Measurements from ENCODE around the gene SORCS2. TPM values are rescaled to one million over a fixed set of nuclear protein-coding genes. Genes with fewer than 3 reads are reported as not detected.

SORCS2 gene
- total RNA-seq, 2 donors from 2014 or later = 1.0 to 4.4 TPM

DNA sequence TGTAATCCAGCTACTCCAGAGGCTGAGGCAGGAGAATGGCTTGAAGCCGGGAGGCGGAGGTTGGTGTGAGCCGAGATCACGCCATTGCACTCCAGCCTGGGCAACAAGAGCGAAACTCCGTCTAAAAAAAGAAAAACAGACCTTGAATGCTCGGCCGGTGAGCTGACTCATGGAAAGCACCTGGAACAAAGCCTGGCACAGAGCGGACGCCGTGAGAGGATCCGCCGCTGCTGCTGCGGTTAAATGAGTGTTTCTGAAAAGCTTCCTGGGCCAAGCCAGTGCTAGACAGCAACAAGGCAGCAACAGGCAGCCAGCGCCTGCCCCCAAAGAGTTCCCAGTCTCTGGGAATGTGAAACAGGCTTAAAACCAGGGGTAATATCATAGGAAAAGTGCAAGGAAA is 560.9 kb downstream of the SORCS2 start:
- no peak for DNase-seq (ENCODE audit: low spot score)
- Histone ChIP-seq H3K36me3 (no peaks in the 10 kb centered on the region), H3K4me3 (no peak overlapping the region), H3K9me3 (no peaks in the 10 kb centered on the region), H3K4me1 (replicated peaks) (peaks cover 7% of the 10 kb centered on the region), H3K27me3 (replicated peaks; ENCODE audit: insufficient read depth) (no peaks in the 10 kb centered on the region), H3K27ac (no peak overlapping the region)
- intact Hi-C loops (cut with DNase I) = no loop called here
- TF ChIP-seq CTCF (IDR thresholded peaks at IDR 0.05) (no peak), POLR2AphosphoS5 (IDR thresholded peaks at IDR 0.05) (no peak), POLR2A (IDR thresholded peaks at IDR 0.05) (no peak)
- 80% methylated on average over 15 of the region's 15 CpGs for WGBS

GRCh38 chr4:7753931-7754465 is 561.7 kb downstream of the SORCS2 start:
- intact Hi-C loops (cut with DNase I) = no loop called here
- Histone ChIP-seq H3K9me3 (no peaks in the 10 kb centered on the region), H3K27me3 (replicated peaks; ENCODE audit: insufficient read depth) (no peaks in the 10 kb centered on the region), H3K4me3 (no peak overlapping the region), H3K4me1 (replicated peaks) (peaks cover 7% of the 10 kb centered on the region), H3K27ac (no peak overlapping the region), H3K36me3 (no peaks in the 10 kb centered on the region)
- TF ChIP-seq POLR2A (IDR thresholded peaks at IDR 0.05) = no peak
- no peak for TF ChIP-seq CTCF (IDR thresholded peaks at IDR 0.05)
- no peak for TF ChIP-seq POLR2AphosphoS5 (IDR thresholded peaks at IDR 0.05)
- DNase-seq (ENCODE audit: low spot score) = no peak
- WGBS = 92% methylated on average over 15 of the region's 15 CpGs

GRCh38 chr4:7754565-7755262 is 562.4 kb downstream of the SORCS2 start:
- intact Hi-C loops (cut with DNase I) = no loop called here
- Histone ChIP-seq H3K4me1 (replicated peaks) (peaks cover 7% of the 10 kb centered on the region), H3K4me3 (no peak overlapping the region), H3K36me3 (no peaks in the 10 kb centered on the region), H3K9me3 (no peaks in the 10 kb centered on the region), H3K27ac (no peak overlapping the region), H3K27me3 (replicated peaks; ENCODE audit: insufficient read depth) (no peaks in the 10 kb centered on the region)
- no peak for DNase-seq (ENCODE audit: low spot score)
- TF ChIP-seq POLR2AphosphoS5 (IDR thresholded peaks at IDR 0.05) (no peak), POLR2A (IDR thresholded peaks at IDR 0.05) (no peak), CTCF (IDR thresholded peaks at IDR 0.05) (no peak)
- WGBS = 94% methylated on average over 21 of the region's 21 CpGs

- TF ChIP-seq POLR2AphosphoS5 (IDR thresholded peaks at IDR 0.05) = no peak
- TF ChIP-seq CTCF (IDR thresholded peaks at IDR 0.05) = no peak
- TF ChIP-seq POLR2A (IDR thresholded peaks at IDR 0.05) = no peak
- intact Hi-C loops (cut with DNase I) = no loop called here
Measured at GRCh38 chr4:7755561-7755960, 563.2 kb downstream of the SORCS2 start.

GRCh38 chr4:7756071-7756470 is 563.7 kb downstream of the SORCS2 start:
- Histone ChIP-seq H3K27me3 (replicated peaks; ENCODE audit: insufficient read depth) (no peaks in the 10 kb centered on the region), H3K27ac (no peak overlapping the region), H3K36me3 (no peaks in the 10 kb centered on the region), H3K9me3 (no peaks in the 10 kb centered on the region), H3K4me3 (no peak overlapping the region), H3K4me1 (replicated peaks) (peaks cover 7% of the 10 kb centered on the region)
- no peak for TF ChIP-seq POLR2AphosphoS5 (IDR thresholded peaks at IDR 0.05)
- no peak for TF ChIP-seq CTCF (IDR thresholded peaks at IDR 0.05)
- no peak for TF ChIP-seq POLR2A (IDR thresholded peaks at IDR 0.05)
- 97% methylated on average over 9 of the region's 14 CpGs for WGBS
- DNase-seq (ENCODE audit: low spot score) = no peak
- intact Hi-C loops (cut with DNase I) = no loop called here

More at GRCh38 chr4:7755561-7755960, 563.2 kb downstream of the SORCS2 start:
- Histone ChIP-seq H3K4me1 (replicated peaks) (peaks cover 7% of the 10 kb centered on the region), H3K27ac (no peak overlapping the region), H3K27me3 (replicated peaks; ENCODE audit: insufficient read depth) (no peaks in the 10 kb centered on the region), H3K4me3 (no peak overlapping the region), H3K9me3 (no peaks in the 10 kb centered on the region), H3K36me3 (no peaks in the 10 kb centered on the region)
- 86% methylated on average over 16 of the region's 16 CpGs for WGBS
- no peak for DNase-seq (ENCODE audit: low spot score)

Data from prostate gland (tissue), 2 donors.